GM20000 (cell line): ENCODE data around the gene SCAMP4.
"Not testable (repeated sequence)": the region's sequence is repeated elsewhere in the genome, so short reads cannot be mapped to it uniquely, and the experiment has no call there.

Experiments used
- DNase-seq: peaks from one replicate; pipeline ENCODE4 v3.0.0; 2012; ENCODE audit warnings: low spot score
- TF ChIP-seq, protein P1 (sequence below): IDR thresholded peaks from 2 replicates; pipeline ENCODE4 v1.5.1; 2012; ENCODE audit warnings: mild to moderate bottlenecking, control low read depth; ENCODE audit errors: extremely low read depth, missing control alignments

Gene SCAMP4

DNA sequence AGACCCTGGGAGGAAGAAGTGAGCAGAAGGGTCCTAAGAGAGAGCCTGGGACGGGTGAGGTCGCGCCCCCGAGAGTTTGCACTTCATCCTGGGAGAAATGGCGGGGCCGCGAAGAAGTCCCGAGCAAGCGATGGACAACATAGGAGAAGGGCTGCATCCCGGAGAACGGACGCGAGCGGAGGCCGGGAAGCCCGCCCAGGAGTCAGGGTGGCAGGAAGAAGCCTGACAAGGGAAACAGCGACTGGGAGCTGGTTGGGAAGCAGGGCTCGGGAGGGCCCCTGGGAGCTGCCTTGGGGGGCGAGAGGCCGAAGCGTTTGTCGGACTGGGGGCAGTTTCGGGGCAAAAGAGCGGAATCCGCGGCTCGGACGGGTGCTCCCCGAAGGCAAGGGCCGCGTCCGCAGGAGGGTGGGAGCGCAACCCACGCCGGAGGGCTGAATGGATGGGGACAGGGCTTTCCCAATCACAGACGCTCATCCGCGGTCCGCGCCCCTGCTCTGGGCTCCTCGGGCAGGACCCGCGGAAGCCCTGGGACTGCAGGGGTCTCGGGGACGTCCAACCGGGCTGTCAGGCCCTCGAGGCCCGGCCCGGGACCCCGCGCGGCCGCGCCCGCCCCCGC, 20.4 kb upstream of the SCAMP4 start:
- DNase-seq: no peak
- TF ChIP-seq, protein P1, sequence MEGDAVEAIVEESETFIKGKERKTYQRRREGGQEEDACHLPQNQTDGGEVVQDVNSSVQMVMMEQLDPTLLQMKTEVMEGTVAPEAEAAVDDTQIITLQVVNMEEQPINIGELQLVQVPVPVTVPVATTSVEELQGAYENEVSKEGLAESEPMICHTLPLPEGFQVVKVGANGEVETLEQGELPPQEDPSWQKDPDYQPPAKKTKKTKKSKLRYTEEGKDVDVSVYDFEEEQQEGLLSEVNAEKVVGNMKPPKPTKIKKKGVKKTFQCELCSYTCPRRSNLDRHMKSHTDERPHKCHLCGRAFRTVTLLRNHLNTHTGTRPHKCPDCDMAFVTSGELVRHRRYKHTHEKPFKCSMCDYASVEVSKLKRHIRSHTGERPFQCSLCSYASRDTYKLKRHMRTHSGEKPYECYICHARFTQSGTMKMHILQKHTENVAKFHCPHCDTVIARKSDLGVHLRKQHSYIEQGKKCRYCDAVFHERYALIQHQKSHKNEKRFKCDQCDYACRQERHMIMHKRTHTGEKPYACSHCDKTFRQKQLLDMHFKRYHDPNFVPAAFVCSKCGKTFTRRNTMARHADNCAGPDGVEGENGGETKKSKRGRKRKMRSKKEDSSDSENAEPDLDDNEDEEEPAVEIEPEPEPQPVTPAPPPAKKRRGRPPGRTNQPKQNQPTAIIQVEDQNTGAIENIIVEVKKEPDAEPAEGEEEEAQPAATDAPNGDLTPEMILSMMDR: no peak

DNA sequence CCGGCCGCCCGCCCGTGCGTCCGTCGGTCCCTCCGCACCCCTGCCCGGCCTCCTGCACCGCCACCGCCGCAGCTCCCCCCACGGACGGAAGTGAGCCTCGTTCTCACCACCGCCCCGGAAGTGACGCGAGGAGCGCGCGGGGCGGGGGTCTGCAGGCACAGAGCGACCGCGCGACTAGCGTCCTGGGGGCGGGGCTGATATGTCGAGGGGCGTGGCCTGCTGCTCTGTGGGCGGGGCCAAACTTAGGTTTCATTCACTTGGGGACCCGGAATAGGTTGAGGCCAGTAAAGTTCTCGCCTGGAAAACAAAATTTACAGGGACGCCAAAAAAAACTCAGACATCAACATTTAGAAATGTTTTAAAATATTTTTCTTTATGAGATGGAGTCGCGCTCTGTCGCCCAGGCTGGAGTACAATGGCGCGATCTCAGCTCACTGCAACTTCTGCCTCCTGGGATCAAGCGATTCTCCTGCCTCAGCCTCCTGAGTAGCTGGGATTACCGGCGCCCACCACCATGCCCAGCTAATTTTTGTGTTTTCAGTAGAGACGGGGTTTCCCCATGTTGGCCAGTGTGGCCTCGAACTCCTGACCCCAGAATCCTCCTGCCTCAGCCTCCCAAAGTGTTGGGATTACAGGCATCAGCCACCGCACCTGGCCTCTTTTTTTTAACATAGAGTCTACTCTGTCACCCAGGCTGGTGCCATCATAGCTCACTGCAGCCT, 19.6 kb upstream of the SCAMP4 start, which contains the start of gene ABHD17A:
ABHD17A (minus strand) TSS at position 99 of the 722 bp plus-strand sequence. CDS start 3,930 bp downstream, outside the sequence.
- DNase-seq: peak; percentile 99

DNA sequence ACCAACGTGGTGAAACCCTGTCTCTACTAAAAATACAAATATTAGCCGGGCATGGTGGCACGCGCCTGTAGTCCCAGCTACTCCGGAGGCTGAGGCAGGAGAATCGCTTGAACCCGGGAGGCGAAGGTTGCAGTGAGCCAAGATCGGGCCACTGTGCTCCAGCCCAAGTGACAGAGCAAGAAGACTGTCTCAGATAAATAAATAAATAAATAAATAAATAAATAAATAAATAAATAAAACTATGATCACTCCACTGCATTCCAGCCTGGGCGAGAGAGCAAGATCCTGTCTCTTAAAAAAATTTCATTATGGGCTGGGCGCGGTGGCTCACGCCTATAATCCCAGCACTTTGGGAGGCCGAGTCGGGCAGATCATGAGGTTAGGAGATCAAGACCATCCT, 18.8 kb upstream of the SCAMP4 start:
- not testable (repeated sequence) for DNase-seq

DNA sequence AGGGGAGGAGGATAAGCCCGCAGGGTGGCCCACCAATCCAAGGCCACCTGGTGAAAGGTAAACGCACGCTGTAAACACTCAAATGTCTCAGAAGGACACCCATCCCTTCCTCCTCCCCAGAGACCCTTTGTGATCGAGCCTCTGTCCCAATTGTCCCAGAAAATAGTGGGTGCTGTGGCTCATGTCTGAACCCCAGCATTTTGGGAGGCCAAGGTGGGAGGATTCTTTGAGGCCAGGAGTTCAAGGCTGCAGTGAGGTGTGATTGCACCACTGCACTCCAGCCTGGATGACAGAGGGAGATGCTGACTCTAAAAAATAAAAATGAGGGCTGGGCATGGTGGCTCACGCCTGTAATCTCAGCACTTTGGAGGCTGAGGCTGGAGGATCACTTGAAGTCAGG, 16.8 kb upstream of the SCAMP4 start:
- TF ChIP-seq, protein P1: no peak
- DNase-seq: no peak

DNA sequence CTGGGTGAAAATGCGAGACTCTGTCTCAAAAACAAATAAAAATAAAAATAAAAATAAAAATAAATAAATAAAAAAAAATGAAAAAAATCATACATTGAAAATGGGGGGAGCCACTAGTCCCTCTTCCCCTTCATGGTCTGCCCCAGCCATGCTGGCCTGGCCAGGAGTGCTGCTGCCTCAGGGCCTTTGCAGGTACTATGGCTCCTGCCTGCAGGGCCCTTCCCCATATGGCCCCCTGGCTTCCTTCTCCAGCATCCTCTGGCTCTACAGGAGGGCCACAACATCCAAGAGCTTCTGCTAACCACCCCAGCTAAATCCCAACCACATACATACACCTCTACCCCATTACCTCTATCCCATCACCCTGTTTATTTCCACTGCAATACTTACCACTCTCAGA, 15.3 kb upstream of the SCAMP4 start:
- DNase-seq: no peak
- TF ChIP-seq, protein P1: no peak

DNA sequence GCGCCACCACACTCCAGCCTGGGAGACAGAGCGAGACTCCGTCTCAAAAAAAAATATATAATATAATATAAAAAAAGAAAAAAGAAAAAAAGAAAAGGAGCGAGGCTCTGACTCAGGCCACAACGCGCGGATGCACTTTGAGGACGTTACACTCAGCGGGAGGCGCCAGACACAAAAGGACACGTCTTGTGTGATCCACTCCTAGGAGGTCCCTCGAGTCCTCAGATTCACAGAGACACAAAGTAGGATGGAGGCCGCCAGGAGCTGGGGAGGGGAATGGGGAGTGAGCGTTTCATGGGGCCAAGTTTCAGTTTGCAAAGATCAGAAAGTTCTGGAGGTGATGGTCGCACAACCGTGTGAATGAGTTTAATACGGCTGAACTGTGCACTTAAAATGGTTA, 11.4 kb upstream of the SCAMP4 start:
- TF ChIP-seq, protein P1: no peak
- no peak for DNase-seq

DNA sequence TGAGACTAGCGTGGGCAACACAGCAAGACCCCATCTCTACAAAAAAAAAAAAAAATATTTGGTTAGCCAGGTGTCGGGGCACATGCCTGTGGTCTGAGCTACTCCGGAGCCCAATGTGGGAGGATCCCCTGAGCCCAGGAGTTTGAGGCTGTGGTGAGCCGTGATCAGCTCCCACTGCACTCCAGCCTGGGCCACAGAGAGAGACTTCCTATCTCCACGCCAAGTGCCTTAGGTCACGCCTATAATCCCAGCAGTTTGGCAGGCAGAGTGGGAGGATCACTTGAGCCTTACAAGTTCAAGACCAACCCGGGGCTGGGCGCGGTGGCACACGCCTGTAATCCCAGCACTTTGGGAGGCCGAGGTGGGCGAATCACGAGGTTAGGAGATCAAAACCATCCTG, 8.7 kb upstream of the SCAMP4 start:
- DNase-seq: no peak
- TF ChIP-seq, protein P1: no peak

DNA sequence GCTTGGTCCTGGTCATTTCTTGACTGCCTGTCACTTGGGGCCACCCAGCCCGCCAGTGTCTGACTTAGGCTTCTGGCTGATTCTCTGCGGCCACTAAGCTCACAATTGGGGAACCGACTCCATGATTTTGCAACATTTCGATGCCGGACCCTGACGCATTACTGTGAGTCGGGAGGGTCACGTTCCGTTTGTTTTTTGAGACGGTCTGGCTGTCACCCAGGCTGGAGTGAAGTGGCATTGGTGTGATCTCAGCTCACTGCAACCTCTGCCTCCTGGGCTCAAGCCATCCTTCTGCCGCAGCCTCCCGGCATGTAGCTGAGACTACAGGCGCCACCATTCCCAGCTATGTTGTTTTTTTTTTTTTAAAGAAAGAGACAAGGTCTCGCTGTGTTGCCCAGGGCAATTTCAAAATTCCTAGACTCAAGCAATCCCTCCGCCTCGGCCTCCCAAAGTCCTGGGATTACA, 3.2 kb upstream of the SCAMP4 start:
- TF ChIP-seq, protein P1: no peak
- no peak for DNase-seq
